Neutrophil (primary cell): Measurements from ENCODE around the gene BACH2.
"Not testable (repeated sequence)": the region's sequence is repeated elsewhere in the genome, so short reads cannot be mapped to it uniquely, and the experiment has no call there.

Source experiments
- H3K27ac ChIP-seq: fragments of 200-600 bp; sonication (generic); 2 replicates; pipeline ENCODE4 v1.5.1; 2016; ENCODE audit warnings: mild to moderate bottlenecking, moderate library complexity
- H3K27me3 ChIP-seq: fragments of 200-600 bp; sonication (generic); 2 replicates; pipeline ENCODE4 v1.6.0; 2016; ENCODE audit warnings: mild to moderate bottlenecking
- H3K36me3 ChIP-seq: fragments of 200-600 bp; sonication (generic); 2 replicates; pipeline ENCODE4 v1.5.1; 2017
- H3K4me1 ChIP-seq, 2 experiments: fragments of 200-600 bp in 1 of 2; sonication (generic) in 1 of 2; 1 replicate in 1 of 2; 2 replicates in 1 of 2; pipeline versions ENCODE4 v1.5.1 to v1.6.1; 2013 to 2016; ENCODE audit warnings: low read depth in 1 of 2, low read length in 1 of 2, mild to moderate bottlenecking in 1 of 2, moderate library complexity in 1 of 2; ENCODE audit not compliant: control insufficient read depth in 1 of 2, insufficient read depth in 1 of 2
- H3K4me3 ChIP-seq, 2 experiments: fragments of 200-600 bp in 1 of 2; sonication (generic) in 1 of 2; 1 replicate in 1 of 2; 2 replicates in 1 of 2; pipeline ENCODE4 v1.5.1; 2013 to 2016; ENCODE audit warnings: low read depth in 1 of 2, low read length in 1 of 2, mild to moderate bottlenecking in 1 of 2, moderate library complexity in 1 of 2
- H3K9me3 ChIP-seq: fragments of 200-600 bp; sonication (generic); 2 replicates; pipeline ENCODE4 v1.5.1; 2016
- CTCF ChIP-seq: fragments of 200-600 bp; sonication (generic); IDR thresholded peaks from 2 replicates; pipeline ENCODE4 v1.5.1; 2016; ENCODE audit warnings: antibody characterized with exemption

The BACH2 gene

GRCh38 chr6:90285042-90285481 is 11.6 kb downstream of the BACH2 start:
- H3K4me1 ChIP-seq, result peaks cover 0 to 11% of the 10 kb centered on the region in 2 experiments

GRCh38 chr6:90284236-90285041 is 12.2 kb downstream of the BACH2 start:
- Histone ChIP-seq H3K27ac (no peak overlapping the region), H3K36me3 (no peaks in the 10 kb centered on the region), H3K4me1 (peaks cover 0 to 11% of the 10 kb centered on the region in 2 experiments), H3K4me3 (no peak overlapping the region), H3K27me3 (peaks cover 67% of the 10 kb centered on the region), H3K9me3 (no peaks in the 10 kb centered on the region)
- TF ChIP-seq CTCF, result no peak

More at GRCh38 chr6:90285042-90285481, 11.6 kb downstream of the BACH2 start:
- H3K36me3 ChIP-seq, result no peaks in the 10 kb centered on the region
- no peak for TF ChIP-seq CTCF
- H3K27me3 ChIP-seq, result peaks cover 72% of the 10 kb centered on the region
- H3K4me3 ChIP-seq, result no peak overlapping the region
- no peaks in the 10 kb centered on the region for H3K9me3 ChIP-seq
- H3K27ac ChIP-seq, result no peak overlapping the region

- not testable (repeated sequence) for H3K36me3 ChIP-seq, H3K27ac ChIP-seq, H3K4me3 ChIP-seq, H3K9me3 ChIP-seq
- Histone ChIP-seq H3K4me1 (peaks cover 0 to 11% of the 10 kb centered on the region in 2 experiments), H3K27me3 (peaks cover 54% of the 10 kb centered on the region)
These were observed 14.4 kb downstream of the BACH2 start for GRCh38 chr6:90282265-90282664.

- H3K27ac ChIP-seq, result no peak overlapping the region
- H3K4me1 ChIP-seq, result no peaks in the 10 kb centered on the region
- no peak overlapping the region for H3K4me3 ChIP-seq
- no peaks in the 10 kb centered on the region for H3K36me3 ChIP-seq
- TF ChIP-seq CTCF, result no peak
- H3K9me3 ChIP-seq, result no peaks in the 10 kb centered on the region
- peaks cover 18% of the 10 kb centered on the region for H3K27me3 ChIP-seq
These were observed 18.5 kb downstream of the BACH2 start for GRCh38 chr6:90278129-90278528.

- H3K9me3 ChIP-seq, result no peaks in the 10 kb centered on the region
- no peak for TF ChIP-seq CTCF
- no peak overlapping the region for H3K4me3 ChIP-seq
- peaks cover 18% of the 10 kb centered on the region for H3K27me3 ChIP-seq
- H3K36me3 ChIP-seq, result no peaks in the 10 kb centered on the region
- no peak overlapping the region for H3K27ac ChIP-seq
- H3K4me1 ChIP-seq, result peaks cover 0 to 1% of the 10 kb centered on the region in 2 experiments
These were observed 19.2 kb downstream of the BACH2 start for GRCh38 chr6:90277302-90278011.
